Dedifferentiated amniotic fluid mesenchymal stem cell (primary cell): ENCODE measurements around the gene PDPK1.

Experiments used
- DNase-seq: peaks from one replicate; pipeline ENCODE4 v3.0.0-alpha.2; 2016; ENCODE audit errors: extremely low spot score

PDPK1 gene

GRCh38 chr16:2537451-2538379, at the start of gene PDPK1:
PDPK1 (plus strand) TSS chr16:2538021; CDS start chr16:2538113, 92 bp downstream.
- peak; percentile 93 for DNase-seq

DNA sequence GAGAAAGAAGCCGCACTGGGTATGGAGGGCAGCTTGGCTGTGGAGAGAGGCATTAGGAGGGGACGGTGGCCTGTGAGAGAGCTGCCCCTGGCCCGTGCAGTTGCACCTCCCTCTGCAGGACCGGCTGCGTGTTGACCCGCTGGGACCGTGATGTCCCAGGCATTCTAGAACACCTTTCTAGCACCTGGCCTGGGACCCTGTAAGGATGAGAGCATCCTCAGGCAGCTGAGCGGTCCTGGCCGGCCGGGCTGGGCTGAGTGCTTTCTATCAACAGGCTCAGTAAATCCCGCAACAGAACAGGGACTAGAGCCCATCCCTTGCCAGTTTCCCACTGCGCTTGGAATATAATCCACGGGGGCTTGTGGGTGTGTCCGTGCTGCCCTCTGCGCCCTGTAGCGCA, 48.2 kb upstream of the PDPK1 start:
- no peak for DNase-seq

GRCh38 chr16:2490190-2491105, 47.4 kb upstream of the PDPK1 start:
- no peak for DNase-seq

DNA sequence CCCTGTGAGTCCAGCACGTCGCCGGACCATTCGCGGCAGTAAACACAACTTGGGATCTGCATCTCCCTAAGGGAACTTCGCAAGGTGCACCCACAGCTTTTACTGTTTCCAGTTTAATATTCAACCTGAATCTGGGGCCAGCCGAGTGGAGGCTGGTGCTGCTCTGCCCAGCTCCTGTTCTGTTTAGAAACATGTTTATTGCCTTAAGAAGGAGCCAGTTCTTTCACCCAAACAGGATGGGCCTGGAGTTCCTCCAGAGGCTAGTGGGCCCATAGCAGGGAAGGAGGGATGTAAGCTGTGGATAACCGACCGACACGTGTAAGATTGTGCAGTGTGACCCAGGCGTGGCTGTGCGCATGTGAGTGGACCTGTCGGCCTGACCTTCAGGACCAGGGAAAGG, 45.5 kb upstream of the PDPK1 start:
- DNase-seq: no peak

DNA sequence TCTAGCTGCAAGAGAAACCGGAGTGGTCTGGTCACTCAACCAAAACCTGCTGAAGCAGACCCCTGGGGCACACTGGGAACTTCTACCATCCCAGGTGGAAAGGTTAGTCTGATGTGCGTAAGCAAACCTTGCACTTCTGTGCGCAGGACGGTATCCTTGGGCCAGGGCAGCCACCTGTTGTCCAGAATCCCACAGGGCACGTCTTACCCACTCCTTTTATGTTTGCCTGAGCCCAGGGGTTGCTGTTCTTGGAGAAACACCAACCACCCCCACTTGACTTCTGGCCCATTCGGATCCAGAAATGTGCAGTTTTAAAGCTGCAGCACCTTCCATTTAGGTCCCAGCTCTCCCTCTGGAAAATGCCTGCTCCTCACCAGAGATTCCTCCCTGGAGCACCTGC, 44.2 kb upstream of the PDPK1 start:
- no peak for DNase-seq

DNA sequence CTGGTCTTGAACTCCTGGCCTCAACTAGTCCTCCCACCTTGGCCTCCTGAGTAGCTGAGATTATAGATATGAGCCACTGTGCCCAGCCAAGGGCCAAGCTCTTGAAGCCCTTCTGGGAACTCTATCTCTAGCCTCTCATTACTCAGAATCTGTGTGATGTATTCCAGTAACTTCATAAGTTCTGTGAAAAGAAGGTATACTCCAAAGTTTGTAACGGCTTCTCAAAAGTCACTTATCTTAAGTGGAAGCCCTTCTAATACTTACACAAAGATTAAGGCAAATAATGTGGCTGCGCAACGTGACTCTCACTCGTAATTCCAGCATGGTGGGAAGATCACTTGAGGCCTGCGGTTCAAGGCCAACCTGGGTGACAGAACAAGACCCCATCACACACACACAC, 43.2 kb upstream of the PDPK1 start:
- DNase-seq: no peak

GRCh38 chr16:2495041-2495440, 42.8 kb upstream of the PDPK1 start:
- DNase-seq: no peak

- DNase-seq: no peak
Observed at GRCh38 chr16:2496223-2497115, 41.4 kb upstream of the PDPK1 start.

GRCh38 chr16:2497116-2497630, 40.6 kb upstream of the PDPK1 start:
- DNase-seq: no peak

- no peak for DNase-seq
Observed at GRCh38 chr16:2497695-2498484, 39.9 kb upstream of the PDPK1 start.

- DNase-seq: no peak
Observed at GRCh38 chr16:2498531-2499253, 39.1 kb upstream of the PDPK1 start.

DNA sequence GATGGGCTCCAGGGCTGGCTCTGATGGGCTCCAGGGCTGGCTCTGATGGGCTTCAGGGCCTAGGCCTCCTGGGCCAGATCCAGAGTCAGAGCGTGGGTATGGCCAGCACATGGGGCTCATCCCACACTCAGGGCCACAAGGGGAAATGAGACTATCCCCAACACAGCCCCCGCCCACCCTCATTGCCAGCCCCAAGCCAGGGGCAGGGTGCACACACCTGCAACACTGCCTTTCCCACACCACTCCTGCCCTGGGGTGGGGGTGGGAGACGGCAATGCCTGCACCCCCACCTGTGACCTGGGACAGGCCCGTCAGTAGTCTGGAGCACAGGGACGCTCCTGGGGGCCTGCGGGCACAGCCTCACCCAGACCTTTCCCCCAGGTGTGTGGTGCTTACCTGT, 38.4 kb upstream of the PDPK1 start:
- DNase-seq: no peak

GRCh38 chr16:2499890-2500429, 37.9 kb upstream of the PDPK1 start:
- no peak for DNase-seq

- no peak for DNase-seq
Observed at GRCh38 chr16:2500430-2500917, 37.3 kb upstream of the PDPK1 start.

DNA sequence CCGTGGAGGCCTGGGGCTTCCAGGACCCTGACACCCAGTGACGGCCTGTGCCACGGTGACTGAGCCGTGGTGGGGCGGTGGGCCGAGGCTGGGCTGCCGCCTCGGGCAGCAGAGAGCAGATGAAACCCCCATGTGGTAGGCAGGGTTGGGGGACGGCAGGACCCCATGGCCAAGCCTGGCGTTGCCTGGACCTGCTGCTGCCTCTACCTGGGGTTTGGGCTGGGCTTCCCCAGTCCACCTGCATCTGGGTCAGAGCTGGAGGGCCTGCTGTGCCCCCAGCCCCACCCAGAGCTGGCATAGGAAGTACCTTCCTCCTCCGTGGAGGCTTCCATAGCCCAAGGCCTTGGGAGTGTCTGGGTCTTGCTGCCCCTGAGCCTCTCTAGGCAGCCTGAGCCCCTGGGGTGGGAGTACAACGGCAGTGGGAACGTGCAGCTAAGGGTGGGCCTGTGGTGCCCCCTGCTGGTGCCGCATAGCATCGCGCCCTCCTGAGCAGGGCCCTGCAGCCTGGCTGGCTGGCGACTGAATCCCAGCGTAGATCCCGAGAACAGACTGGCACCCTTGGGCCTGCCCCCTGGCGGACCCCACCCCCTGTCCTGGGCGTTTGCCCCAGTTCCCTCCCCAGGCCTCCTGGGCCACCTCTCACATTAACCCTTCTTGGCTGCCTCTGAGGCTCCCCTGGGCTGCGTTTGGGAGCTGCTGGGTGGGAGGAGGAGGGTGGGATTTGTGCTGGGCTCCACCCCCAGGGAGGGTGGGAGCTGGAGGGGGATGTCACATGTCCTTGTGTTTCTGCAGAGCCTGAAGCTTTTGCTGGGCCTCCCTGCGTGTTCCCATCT, 36.7 kb upstream of the PDPK1 start:
- DNase-seq: peak; percentile 49

DNA sequence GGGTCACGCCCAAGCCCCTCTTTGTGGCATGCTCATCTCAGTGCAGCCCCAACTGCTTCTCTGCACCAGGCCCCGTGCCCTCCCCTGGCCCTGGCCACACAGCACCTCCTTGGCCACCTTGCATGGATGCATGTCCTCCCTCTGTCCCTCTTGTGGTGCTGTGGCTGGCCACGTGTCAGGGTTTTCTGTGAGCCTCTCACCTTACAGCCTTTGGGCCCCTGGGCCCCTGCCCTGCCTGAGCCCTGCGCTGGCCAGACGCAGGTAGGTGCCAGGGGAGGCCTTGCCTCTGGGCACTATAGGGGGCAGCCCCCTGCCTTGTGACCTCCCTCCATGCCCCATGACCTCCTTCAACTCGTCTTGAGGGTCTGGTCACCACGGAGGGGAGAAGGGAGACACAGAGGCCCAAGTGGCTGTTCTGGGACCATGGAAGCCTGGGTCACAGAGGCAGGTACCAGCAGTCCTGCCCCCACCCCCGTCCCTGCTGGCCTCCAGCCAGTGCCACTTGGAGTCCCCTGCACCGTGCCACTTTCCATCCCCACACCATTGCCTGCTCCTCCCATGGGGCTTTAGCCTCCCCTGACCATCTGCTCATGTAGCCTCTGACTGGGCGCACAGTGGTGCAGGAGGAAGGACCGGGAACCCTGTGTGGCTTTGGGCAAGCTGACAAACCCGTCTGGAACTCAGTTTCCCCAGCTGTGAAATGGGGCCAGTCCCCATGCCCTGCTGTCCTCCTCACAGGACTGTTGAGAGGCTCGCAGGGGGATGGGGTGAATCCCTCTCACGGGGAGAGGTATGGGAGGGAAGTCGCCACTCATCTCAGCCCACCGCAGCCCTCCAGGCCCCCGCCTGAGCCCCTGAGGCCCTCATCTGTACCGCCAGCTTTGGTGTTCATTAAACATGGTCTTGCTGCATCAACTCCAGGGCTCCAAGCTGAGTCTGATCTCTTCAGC, 35.6 kb upstream of the PDPK1 start:
- DNase-seq: no peak

DNA sequence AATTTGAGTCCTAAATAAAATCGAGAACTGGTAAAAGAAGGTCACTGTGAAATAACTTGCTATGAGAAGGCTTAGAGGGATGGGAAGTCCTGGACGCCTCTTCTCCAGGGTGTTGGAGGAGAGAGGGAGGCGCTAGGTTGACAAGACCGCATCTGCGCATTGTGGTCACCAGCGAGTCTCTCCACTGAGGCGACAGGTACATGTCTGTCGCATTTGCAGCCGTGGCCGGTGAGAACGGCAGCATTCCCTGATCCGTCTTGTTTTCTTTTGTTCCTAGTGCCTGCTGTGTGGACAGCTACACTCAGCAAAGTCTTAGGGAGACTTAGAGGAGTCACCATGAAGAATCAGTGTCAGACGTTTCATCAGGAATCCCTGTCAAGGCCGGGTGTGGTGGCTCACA, 32.1 kb upstream of the PDPK1 start:
- DNase-seq: no peak
